Epithelial cell of proximal tubule (primary cell): Measurements from ENCODE around the gene PWWP2B. TPM values are rescaled to one million over a fixed set of nuclear protein-coding genes. Genes with fewer than 3 reads are reported as not detected.

Experiments used
- DNase-seq: peaks from one replicate; pipeline ENCODE4 v3.0.0-alpha.2; 2011; ENCODE audit warnings: low read depth
- H3K4me3 ChIP-seq: 2 replicates; pipeline ENCODE4 v1.5.1; 2011; ENCODE audit warnings: low read depth, mild to moderate bottlenecking, low read length
- total RNA-seq: library from RNA; depleted of rRNA; stranded (reverse); fragments of >200 nt; gene quantifications from 2 replicates; pipeline ENCODE4 v1.2.3, GENCODE V29; 2015
- TF ChIP-seq, protein P1 (sequence below): conservative IDR thresholded peaks from 2 replicates; pipeline ENCODE4 v1.5.1; 2012; ENCODE audit warnings: low read depth, mild to moderate bottlenecking, low read length

The PWWP2B gene
- total RNA-seq, 1 donor from 2014 or later, result 11.0 TPM

- H3K4me3 ChIP-seq, result no peak overlapping the region
- no peak for DNase-seq
- TF ChIP-seq, protein P1, sequence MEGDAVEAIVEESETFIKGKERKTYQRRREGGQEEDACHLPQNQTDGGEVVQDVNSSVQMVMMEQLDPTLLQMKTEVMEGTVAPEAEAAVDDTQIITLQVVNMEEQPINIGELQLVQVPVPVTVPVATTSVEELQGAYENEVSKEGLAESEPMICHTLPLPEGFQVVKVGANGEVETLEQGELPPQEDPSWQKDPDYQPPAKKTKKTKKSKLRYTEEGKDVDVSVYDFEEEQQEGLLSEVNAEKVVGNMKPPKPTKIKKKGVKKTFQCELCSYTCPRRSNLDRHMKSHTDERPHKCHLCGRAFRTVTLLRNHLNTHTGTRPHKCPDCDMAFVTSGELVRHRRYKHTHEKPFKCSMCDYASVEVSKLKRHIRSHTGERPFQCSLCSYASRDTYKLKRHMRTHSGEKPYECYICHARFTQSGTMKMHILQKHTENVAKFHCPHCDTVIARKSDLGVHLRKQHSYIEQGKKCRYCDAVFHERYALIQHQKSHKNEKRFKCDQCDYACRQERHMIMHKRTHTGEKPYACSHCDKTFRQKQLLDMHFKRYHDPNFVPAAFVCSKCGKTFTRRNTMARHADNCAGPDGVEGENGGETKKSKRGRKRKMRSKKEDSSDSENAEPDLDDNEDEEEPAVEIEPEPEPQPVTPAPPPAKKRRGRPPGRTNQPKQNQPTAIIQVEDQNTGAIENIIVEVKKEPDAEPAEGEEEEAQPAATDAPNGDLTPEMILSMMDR, result no peak
Measured at GRCh38 chr10:132425757-132426155, 28.8 kb downstream of the PWWP2B start.

GRCh38 chr10:132427006-132427771 lies 30.2 kb downstream of the PWWP2B start:
- no peak overlapping the region for H3K4me3 ChIP-seq
- TF ChIP-seq, protein P1, result no peak
- DNase-seq, result no peak

DNA sequence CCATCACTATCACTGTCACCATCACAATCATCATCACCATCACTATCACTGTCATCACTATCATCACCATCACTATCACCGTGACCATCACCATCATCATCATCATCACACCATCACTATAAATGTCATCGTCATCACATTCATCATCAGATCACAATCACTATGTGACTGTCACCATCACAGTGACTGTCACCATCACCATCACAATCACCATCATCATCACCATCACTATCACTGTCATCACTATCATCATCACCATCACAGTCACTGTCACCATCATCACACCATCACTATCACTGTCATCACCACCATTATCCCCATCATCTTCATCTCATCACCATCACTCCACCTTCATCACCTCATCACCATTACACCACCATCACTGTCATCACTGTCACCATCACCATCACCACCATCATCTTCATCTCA lies 31.0 kb downstream of the PWWP2B start:
- DNase-seq, result no peak
- TF ChIP-seq, protein P1, result no peak
- no peak overlapping the region for H3K4me3 ChIP-seq

GRCh38 chr10:132428486-132428995 lies 31.5 kb downstream of the PWWP2B start:
- DNase-seq, result no peak
- TF ChIP-seq, protein P1, result no peak
- H3K4me3 ChIP-seq, result no peak overlapping the region

- no peak for DNase-seq
- TF ChIP-seq, protein P1, result no peak
- no peak overlapping the region for H3K4me3 ChIP-seq
Measured at GRCh38 chr10:132429281-132430230, 32.6 kb downstream of the PWWP2B start.

GRCh38 chr10:132430231-132430743 lies 33.3 kb downstream of the PWWP2B start:
- DNase-seq, result no peak
- TF ChIP-seq, protein P1, result no peak
- H3K4me3 ChIP-seq, result no peak overlapping the region
